K562 (cell line): ENCODE measurements around the gene ADAP1. TPM values are rescaled to one million over a fixed set of nuclear protein-coding genes. Genes with fewer than 3 reads are reported as not detected.

Source experiments
- ATAC-seq: fragments of 200-7000 bp; cut with Tn5 transposase; 3 replicates; pipeline ENCODE4 v1.9.1; 2020; ENCODE audit warnings: moderate library complexity
- BruUV-seq: library from RNA; stranded (reverse); fragments of 400-500 nt; replicated peaks from 2 replicates; lab custom pipeline; 2021; lab: Mats Ljungman, UMichigan
- CTCF ChIA-PET: fragments of 300-600 bp; formaldehyde crosslinking; extraction: SDS; loops from one replicate; lab custom pipeline; 2021; ENCODE audit warnings: low intra/inter-chr PET ratio; lab: Yijun Ruan, JAX
- POLR2A ChIA-PET: fragments of 300-600, 350-650 bp; sonication (Branson Sonifier 250); formaldehyde crosslinking; extraction: SDS; loops from one replicate; lab custom pipeline; 2021; ENCODE audit warnings: antibody characterized with exemption, inconsistent platforms; lab: Yijun Ruan, JAX
- DNase-seq, 4 experiments: peaks; one replicate each; pipeline versions ENCODE4 v3.0.0 to v3.0.0-alpha.2; 2011 to 2018; ENCODE audit warnings: low spot score in 3 of 4, mixed read lengths in 3 of 4; ENCODE audit errors: extremely low read depth in 1 of 4
- FAIRE-seq: peaks from 2 replicates; lab custom pipeline; 2011; peaks lifted over from hg19 to GRCh38; lab: Jason Lieb, UNC
- H2AFZ ChIP-seq: 2 replicates; pipeline ENCODE4 v1.6.0; 2011; ENCODE audit warnings: low read depth, low read length, control low read depth, inconsistent platforms
- H3K27ac ChIP-seq: fragments of 200-600 bp; 3 replicates; pipeline ENCODE4 v1.8.0; 2011; ENCODE audit warnings: low read depth, mild to moderate bottlenecking, control low read depth, inconsistent platforms, low read length, moderate library complexity, mixed read lengths; ENCODE audit errors: extremely low read depth
- H3K27me3 ChIP-seq, 2 experiments: fragments of 300-600 bp in 1 of 2; 2 replicates in 1 of 2; 3 replicates in 1 of 2; pipeline versions ENCODE4 v1.6.0 to v1.8.0; 2011; ENCODE audit warnings: inconsistent platforms in 2 of 2, low read length in 2 of 2, mild to moderate bottlenecking in 1 of 2, mixed read lengths in 1 of 2, moderate library complexity in 1 of 2; ENCODE audit not compliant: control insufficient read depth in 2 of 2, insufficient read depth in 2 of 2
- H3K36me3 ChIP-seq: fragments of 300-600 bp; 3 replicates; pipeline ENCODE4 v1.8.0; 2011; ENCODE audit warnings: mild to moderate bottlenecking, low read length, inconsistent platforms; ENCODE audit not compliant: control insufficient read depth, insufficient read depth
- H3K4me1 ChIP-seq, 2 experiments: fragments of 200-600 bp in 1 of 2; replicated peaks in 1 of 2; 2 replicates in 1 of 2; 3 replicates in 1 of 2; pipeline versions ENCODE4 v1.5.1 to v1.8.0; 2011; ENCODE audit warnings: inconsistent platforms in 2 of 2, low read length in 2 of 2, mild to moderate bottlenecking in 1 of 2, mixed read lengths in 1 of 2, moderate library complexity in 1 of 2; ENCODE audit not compliant: control insufficient read depth in 2 of 2, insufficient read depth in 2 of 2
- H3K4me2 ChIP-seq: 2 replicates; pipeline ENCODE4 v1.6.1; 2011; ENCODE audit warnings: low read length, control low read depth, inconsistent platforms, mixed read lengths; ENCODE audit not compliant: insufficient read depth
- H3K4me3 ChIP-seq: fragments of 200-600 bp; sonication (generic), shearing (Covaris generic); 2 replicates; pipeline ENCODE4 v1.5.1; 2016; ENCODE audit warnings: control low read depth, inconsistent platforms
- H3K79me2 ChIP-seq: fragments of 200-600 bp; 3 replicates; pipeline ENCODE4 v1.8.0; 2011; ENCODE audit warnings: low read length, inconsistent platforms; ENCODE audit not compliant: control insufficient read depth, insufficient read depth
- H3K9ac ChIP-seq, 2 experiments: 2 replicates each; pipeline versions ENCODE4 v1.6.0 to v1.6.1; 2011; ENCODE audit warnings: low read depth in 2 of 2, low read length in 2 of 2, control low read depth in 1 of 2, inconsistent platforms in 1 of 2, mild to moderate bottlenecking in 1 of 2, mixed read lengths in 1 of 2; ENCODE audit not compliant: insufficient read depth in 1 of 2
- H3K9me1 ChIP-seq: one replicate; pipeline ENCODE4 v1.6.0; 2011; ENCODE audit warnings: inconsistent platforms, mild to moderate bottlenecking, low read length, moderate library complexity; ENCODE audit not compliant: control insufficient read depth, insufficient read depth
- H3K9me3 ChIP-seq: replicated peaks from 2 replicates; pipeline ENCODE4 v1.5.1; 2011; ENCODE audit warnings: low read depth, low read length, inconsistent platforms; ENCODE audit not compliant: control insufficient read depth, insufficient read depth
- H4K20me1 ChIP-seq: replicated peaks from 2 replicates; pipeline ENCODE4 v1.6.1; 2011; ENCODE audit warnings: low read length, inconsistent platforms, mixed read lengths; ENCODE audit not compliant: control insufficient read depth, insufficient read depth
- CBX2 ChIP-seq: fragments of 200-600 bp; sonication (generic); IDR thresholded peaks from one replicate; pipeline ENCODE4 v1.6.1; 2012; ENCODE audit warnings: mild to moderate bottlenecking, low read length, inconsistent platforms; ENCODE audit not compliant: insufficient read depth, poor library complexity, severe bottlenecking
- CEBPB ChIP-seq: fragments of 450-650 bp; IDR thresholded peaks from 2 replicates; pipeline ENCODE4 v1.6.1; 2016; ENCODE audit warnings: missing genetic modification characterization, missing compliant biosample characterization
- ETV5 ChIP-seq: sonication (generic); formaldehyde crosslinking; IDR thresholded peaks from 2 replicates; pipeline ENCODE4 v1.4.0; 2020; ENCODE audit warnings: low read depth, mild to moderate bottlenecking, missing genetic modification reagents
- FIP1L1 ChIP-seq: fragments of 200-400 bp; formaldehyde crosslinking; IDR thresholded peaks from 2 replicates; pipeline ENCODE4 v1.6.1; 2018; ENCODE audit warnings: mild to moderate bottlenecking, low read depth, low read length; ENCODE audit not compliant: poor library complexity, severe bottlenecking
- FOXM1 ChIP-seq, 2 experiments: fragments of 450-650 bp in 1 of 2; sonication (generic) in 1 of 2; formaldehyde crosslinking in 1 of 2; IDR thresholded peaks; 2 replicates each; pipeline versions ENCODE4 v1.6.1 to v1.9.0; 2017 to 2022; ENCODE audit warnings: low read depth in 2 of 2, mild to moderate bottlenecking in 2 of 2, missing genetic modification reagents in 1 of 2, moderate library complexity in 1 of 2
- KDM4B ChIP-seq, 2 experiments: fragments of 450-650 bp in 1 of 2; sonication (generic) in 1 of 2; IDR thresholded peaks; 2 replicates each; pipeline ENCODE4 v1.6.1; 2016 to 2017; ENCODE audit warnings: borderline replicate concordance in 2 of 2, antibody characterized with exemption in 1 of 2, low read depth in 1 of 2, mild to moderate bottlenecking in 1 of 2
- RBM25 ChIP-seq: fragments of 200-400 bp; formaldehyde crosslinking; IDR thresholded peaks from 2 replicates; pipeline ENCODE4 v1.6.1; 2018; ENCODE audit warnings: low read length, low read depth, moderate library complexity; ENCODE audit not compliant: severe bottlenecking
- RFX1 ChIP-seq: fragments of 450-650 bp; IDR thresholded peaks from 2 replicates; pipeline ENCODE4 v1.6.1; 2016; ENCODE audit warnings: mild to moderate bottlenecking, moderate library complexity
- ZBTB12 ChIP-seq: fragments of 250-450 bp; sonication (Bioruptor Pico); IDR thresholded peaks from 2 replicates; pipeline ENCODE4 v1.4.0; 2020
- WGBS: fragments of 100-300 bp; shearing (Covaris generic); methylation state at CpG from one replicate; pipeline ENCODE4 v1.1.6; 2016; ENCODE audit warnings: low coverage, mixed read lengths; ENCODE audit not compliant: insufficient coverage; ENCODE audit errors: missing lambda C conversion rate; 5-methylcytosine and 5-hydroxymethylcytosine counted together
- in situ Hi-C: fragments of 300-500 bp; cut with MboI; formaldehyde crosslinking; loops from 4 replicates; pipeline ENCODE4 v1.15.0; 2018; ENCODE audit warnings: inconsistent platforms, mixed read lengths
- intact Hi-C: fragments of 100-400 bp; cut with micrococcal nuclease; formaldehyde crosslinking; loops from 2 replicates; pipeline ENCODE4 v1.14.2; 2022
- polyA plus RNA-seq, 8 experiments: library from polyadenylated mRNA; depleted of rRNA in 4 of 8; stranded (reverse) in 5 of 8; unstranded in 3 of 8; fragments of >200 nt; fragmentation: Nextera tagmentation in 2 of 8; fragmentation: Illumina TruSeq in 1 of 8; extraction: Ambion mirVana in 2 of 8; extraction: Trizol in 1 of 8; gene quantifications; 2 replicates each; pipeline versions ENCODE4 v1.2.1 to v1.2.3, GENCODE V29; 2011 to 2014; ENCODE audit warnings: inconsistent platforms in 1 of 8, missing spikeins in 1 of 8
- total RNA-seq, 7 experiments: library from RNA; depleted of rRNA in 6 of 7; stranded (reverse); fragments of >200 nt in 6 of 7; fragmentation: Illumina TruSeq in 2 of 7; extraction: Trizol in 2 of 7; gene quantifications; 2 replicates each; pipeline versions ENCODE4 v1.2.1 to v1.2.3, GENCODE V29; 2011 to 2021; ENCODE audit warnings: low replicate concordance in 1 of 7

ADAP1 gene
- total and polyA plus RNA-seq, 9 of the 15 experiments (the other 6 are each of a cell fraction or from before 2014, with no cell fraction given), result 0.27 to 1.4 (median 0.52) TPM; not detected in 3

DNA sequence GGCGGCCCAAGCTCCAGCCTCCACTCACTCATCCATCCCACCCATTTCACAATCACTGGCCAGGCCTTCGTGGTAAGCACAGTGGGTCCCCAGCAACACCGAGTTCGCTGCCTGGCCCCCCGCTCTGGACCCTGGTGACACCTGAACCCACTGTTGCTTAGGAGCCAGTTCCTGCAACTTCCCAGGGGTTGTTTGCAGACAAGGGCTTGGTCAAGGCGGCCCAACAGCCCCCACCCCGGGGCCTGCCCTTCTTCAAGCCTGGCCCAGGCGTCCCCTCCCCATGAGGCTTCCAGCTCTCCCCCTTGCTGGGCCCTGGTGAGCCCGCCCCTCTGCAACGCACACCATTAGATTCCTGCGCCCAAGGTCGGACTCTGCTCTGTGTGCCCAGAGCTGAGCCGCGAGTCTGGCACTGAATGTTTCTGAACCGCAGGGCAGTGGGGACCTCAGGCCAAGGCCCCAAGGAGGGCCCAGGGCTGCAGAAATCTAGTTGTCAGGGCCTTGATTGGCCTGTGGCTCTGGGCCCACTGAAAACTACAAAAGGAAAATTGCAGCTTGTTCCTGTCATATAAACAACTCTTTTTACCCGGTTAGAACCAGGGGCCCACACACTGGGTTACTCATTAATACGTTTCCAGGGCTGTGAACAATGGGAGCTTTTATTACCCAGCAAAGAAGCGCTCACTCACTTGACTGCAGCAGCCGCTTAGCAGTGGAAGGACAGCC is 23.0 kb upstream of the ADAP1 start:
- DNase-seq (no peak), FAIRE-seq (no peak), ATAC-seq (no peak)
- no peak overlapping the region for H3K4me3 ChIP-seq
- in situ Hi-C loops, result loop anchor here (25.0 kb wide), 1 partner anchor 185 kb away; the partner anchor contains the start of gene ZFAND2A
- H2AFZ ChIP-seq, result no peak overlapping the region
- H3K9ac ChIP-seq, result no peak overlapping the region
- H4K20me1 ChIP-seq, result peaks cover under 1% of the 10 kb centered on the region; the same call in 1 of the 2 replicates
- H3K4me2 ChIP-seq, result no peak overlapping the region
- intact Hi-C loops, result no loop called here
- H3K27ac ChIP-seq, result no peak overlapping the region
- H3K9me1 ChIP-seq, result no peaks in the 10 kb centered on the region
- H3K36me3 ChIP-seq, result peaks cover 13% of the 10 kb centered on the region; the same call in 2 of the 3 replicates
- no peaks in the 10 kb centered on the region; the same call in 1 of the 2 replicates for H3K9me3 ChIP-seq
- peaks cover 29% of the 10 kb centered on the region for H3K79me2 ChIP-seq
- ChIA-PET CTCF (no interaction called here), POLR2A (interaction anchor here (0.6 to 1.4 kb wide), 6 partner anchors 8 to 129 kb away, joined by 3 to 5 read pairs (median 4); no protein-coding TSS in a partner anchor)
- peaks cover 7 to 31% of the 10 kb centered on the region in 2 experiments; a peak in 3 of 5 replicates for H3K4me1 ChIP-seq
- TF ChIP-seq RBM25 (no peak), CEBPB (tag) (peak; percentile 48; the same call in 1 of the 2 replicates), ETV5 (no peak)
- peaks cover 8 to 26% of the 10 kb centered on the region in 2 experiments; a peak in 3 of 5 replicates for H3K27me3 ChIP-seq
- 43% methylated on average over 18 of the region's 19 CpGs for WGBS
- BruUV-seq, result no TSS peak

GRCh38 chr7:976901-977325 is 22.4 kb upstream of the ADAP1 start:
- WGBS, result 23% methylated on average over 18 of the region's 19 CpGs
- peaks cover 35% of the 10 kb centered on the region for H3K79me2 ChIP-seq
- H3K4me1 ChIP-seq, result peaks cover 7 to 25% of the 10 kb centered on the region in 2 experiments; a peak in 3 of 5 replicates
- peaks cover 19% of the 10 kb centered on the region for H3K36me3 ChIP-seq
- H3K4me3 ChIP-seq, result no peak overlapping the region
- ATAC-seq, result no peak
- no peak overlapping the region for H3K9ac ChIP-seq
- no peaks in the 10 kb centered on the region for H3K9me1 ChIP-seq
- no peak for TF ChIP-seq FOXM1 (IDR thresholded peaks at IDR 0.05; ENCODE audit: low read depth)
- no peak for TF ChIP-seq FOXM1 (CRISPR knock-in tag; IDR thresholded peaks at IDR 0.05; ENCODE audit: low read depth)
- peak; percentile 85 for TF ChIP-seq RFX1
- TF ChIP-seq KDM4B (IDR thresholded peaks at IDR 0.05; ENCODE audit: borderline replicate concordance in 2 of 2, low read depth in 1 of 2), result no peak
- no peak for TF ChIP-seq FIP1L1
- TF ChIP-seq CBX2, result no peak
- TF ChIP-seq ZBTB12 (CRISPR knock-in tag), result no peak
- no TSS peak for BruUV-seq
- in situ Hi-C loops, result loop anchor here (25.0 kb wide), 1 partner anchor 185 kb away; the partner anchor contains the start of gene ZFAND2A
- H3K27ac ChIP-seq, result no peak overlapping the region
- H4K20me1 ChIP-seq, result no peaks in the 10 kb centered on the region; the same call in 1 of the 2 replicates
- ChIA-PET CTCF (no interaction called here), POLR2A (no interaction called here)
- no peak overlapping the region for H2AFZ ChIP-seq
- no peak overlapping the region for H3K4me2 ChIP-seq
- intact Hi-C loops, result no loop called here
- no peak for DNase-seq
- H3K27me3 ChIP-seq, result peaks cover 8 to 20% of the 10 kb centered on the region in 2 experiments; a peak in 3 of 5 replicates
- FAIRE-seq, result no peak
- H3K9me3 ChIP-seq, result no peaks in the 10 kb centered on the region; the same call in 1 of the 2 replicates
